ENCODE measurements around the gene PLAC9.

DNA sequence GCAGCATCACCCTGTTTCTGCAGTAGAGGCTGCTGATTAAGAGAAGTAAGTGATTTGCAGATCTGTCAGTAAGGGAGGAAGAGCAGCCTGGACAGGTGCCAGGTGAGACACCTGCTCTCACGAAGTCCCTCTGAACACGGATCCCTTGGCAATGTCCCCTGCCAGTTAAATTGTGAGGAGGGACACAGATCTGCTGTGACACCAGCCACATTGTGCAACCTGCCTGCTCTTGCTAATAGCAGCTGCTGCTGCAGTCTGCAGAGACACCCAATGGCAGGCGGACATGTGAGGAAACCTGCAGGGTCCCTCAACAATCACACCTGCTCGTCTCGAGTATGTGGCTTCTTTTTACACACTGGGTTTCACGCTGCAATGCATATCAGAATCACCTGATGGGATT is 40.9 kb downstream of the PLAC9 start:
- no peak for TF ChIP-seq EZH2 (IDR thresholded peaks at IDR 0.05; ENCODE audit: insufficient read depth, poor library complexity, severe bottlenecking)
- no peak for TF ChIP-seq EZH2phosphoT487 (IDR thresholded peaks at IDR 0.05; ENCODE audit: insufficient read depth, low read depth)
